Activated CD4-positive, alpha-beta T cell treated with anti-CD3 and anti-CD28 coated beads for 36 hours (primary cell): ENCODE data around the gene SKIC2. TPM values are rescaled to one million over a fixed set of nuclear protein-coding genes. Genes with fewer than 3 reads are reported as not detected.
A peak's percentile ranks its signal among the peaks of the same experiment; 100 is the strongest.
"Not testable (repeated sequence)": the region's sequence is repeated elsewhere in the genome, so short reads cannot be mapped to it uniquely, and the experiment has no call there.

Source experiments
- ATAC-seq: fragments of 200-7000 bp; cut with Tn5 transposase; one replicate; pipeline ENCODE4 v1.10.0; 2021; ENCODE audit warnings: mild to moderate bottlenecking, moderate library complexity
- CTCF ChIA-PET: fragments of 350-600 bp; sonication (Branson Sonifier 250); formaldehyde crosslinking; loops from one replicate; lab custom pipeline; 2021; ENCODE audit warnings: antibody characterized with exemption; lab: Charles Lee
- POLR2A ChIA-PET: fragments of 350-600 bp; sonication (Branson Sonifier 250); formaldehyde crosslinking; loops from one replicate; lab custom pipeline; 2021; ENCODE audit warnings: antibody characterized with exemption, inconsistent platforms; lab: Charles Lee
- DNase-seq: peaks from one replicate; pipeline ENCODE4 v3.0.0-alpha.2; 2020
- H3K27ac Mint-ChIP-seq: one replicate; pipeline ENCODE4 v1.8.0; 2021; ENCODE audit warnings: mixed read lengths
- H3K27me3 Mint-ChIP-seq: one replicate; pipeline ENCODE4 v1.8.0; 2021; ENCODE audit warnings: mixed read lengths
- H3K36me3 Mint-ChIP-seq: one replicate; pipeline ENCODE4 v1.8.0; 2021; ENCODE audit warnings: low read depth, mixed read lengths
- H3K4me1 Mint-ChIP-seq: one replicate; pipeline ENCODE4 v1.8.0; 2021; ENCODE audit warnings: mixed read lengths
- H3K4me3 Mint-ChIP-seq: one replicate; pipeline ENCODE4 v1.8.0; 2021; ENCODE audit warnings: mild to moderate bottlenecking, moderate library complexity, mixed read lengths
- H3K9me3 Mint-ChIP-seq: one replicate; pipeline ENCODE4 v1.8.0; 2021; ENCODE audit warnings: low read depth, mixed read lengths
- intact Hi-C, 2 experiments: fragments of 100-400 bp; cut with DNase I in 1 of 2; cut with micrococcal nuclease in 1 of 2; formaldehyde crosslinking; loops; one replicate each; pipeline versions ENCODE4 v1.14.2 to v1.15.1; 2022 to 2024; cut with DNase I, micrococcal nuclease
- total RNA-seq, 2 experiments: library from RNA; stranded (reverse); gene quantifications; one replicate each; pipeline ENCODE4 v1.2.3, GENCODE V29; 2021

Gene SKIC2
- total RNA-seq, 2 experiments from 2014 or later = 90.2 to 104 TPM

DNA sequence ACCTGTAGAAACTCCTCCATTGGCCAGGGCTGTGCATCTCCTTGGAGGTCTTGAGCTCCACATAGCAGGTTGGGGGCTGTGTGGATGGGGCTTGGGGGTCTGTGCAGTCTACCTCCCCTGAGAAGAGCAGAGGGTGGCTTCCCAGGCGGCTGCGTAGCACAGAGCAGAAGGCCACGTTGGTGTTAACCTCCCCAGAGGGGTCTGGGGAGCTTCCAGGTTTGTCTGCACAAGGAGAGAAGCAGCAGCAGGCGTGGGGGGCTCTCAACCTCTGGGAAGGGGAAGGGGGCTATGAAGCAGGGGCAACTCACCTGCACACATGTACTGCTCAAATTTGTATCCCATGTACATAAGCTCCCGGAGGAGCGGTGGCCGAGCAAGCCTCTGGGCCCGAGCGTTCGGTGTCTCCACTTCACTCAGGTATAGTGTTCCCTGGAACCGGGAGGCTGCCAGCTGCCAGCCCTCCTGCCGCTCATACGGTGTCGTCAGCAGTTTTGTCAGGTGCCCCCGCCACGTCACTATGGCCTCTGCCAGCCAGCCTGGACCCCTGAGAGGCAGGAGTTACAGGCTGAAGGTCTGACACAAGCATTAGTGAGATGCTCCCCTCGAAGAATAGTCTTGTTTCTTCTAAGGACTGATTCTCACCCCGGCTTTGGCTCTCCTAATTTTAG lies 11.8 kb downstream of the SKIC2 start:
- peak overlapping the region; percentile 96 for H3K4me3 Mint-ChIP-seq
- peaks cover 37% of the 10 kb centered on the region for H3K36me3 Mint-ChIP-seq
- H3K27ac Mint-ChIP-seq = peak overlapping the region; percentile 99
- POLR2A ChIA-PET = interaction anchor here (1.0 to 1.8 kb wide), 3 partner anchors 11 to 306 kb away, joined by 8 to 16 read pairs (median 9); partner anchors contain the start of genes GPANK1, NELFE and SKIC2
- intact Hi-C loops = loop anchor here (10.0 kb wide), 4 partner anchors 224 to 1304 kb away; partner anchors contain the start of genes B3GALT4 (in 1 of the 2), GPSM3 (in 1 of the 2), HSD17B8 (in 1 of the 2) and PBX2 (in 1 of the 2)
- ATAC-seq = no peak
- peaks cover 43% of the 10 kb centered on the region for H3K4me1 Mint-ChIP-seq
- H3K9me3 Mint-ChIP-seq = no peaks in the 10 kb centered on the region
- DNase-seq = no peak
- no peaks in the 10 kb centered on the region for H3K27me3 Mint-ChIP-seq
- CTCF ChIA-PET = interaction anchor here (1.0 to 1.5 kb wide), 2 partner anchors 11 to 18 kb away, joined by 3 to 4 read pairs; no protein-coding TSS in a partner anchor

- ChIA-PET CTCF (interaction anchor here (0.7 to 1.5 kb wide), 4 partner anchors 10 to 19 kb away, joined by 4 to 6 read pairs (median 4); partner anchors contain the start of genes NELFE and SKIC2), POLR2A (interaction anchor here (1.0 to 1.8 kb wide), 3 partner anchors 13 to 307 kb away, joined by 4 to 16 read pairs (median 8); partner anchors contain the start of genes GPANK1, NELFE and SKIC2)
- DNase-seq (peak; percentile 20), ATAC-seq (no peak)
- Mint-ChIP-seq H3K4me3 (peak overlapping the region; percentile 96), H3K36me3 (peaks cover 37% of the 10 kb centered on the region), H3K9me3 (no peaks in the 10 kb centered on the region), H3K27me3 (no peaks in the 10 kb centered on the region), H3K4me1 (peaks cover 43% of the 10 kb centered on the region), H3K27ac (peak overlapping the region; percentile 99)
- intact Hi-C loops = loop anchor here (10.0 kb wide), 4 partner anchors 223 to 1303 kb away; partner anchors contain the start of genes B3GALT4 (in 1 of the 2), GPSM3 (in 1 of the 2), HSD17B8 (in 1 of the 2) and PBX2 (in 1 of the 2)
Observed at GRCh38 chr6:31971279-31971992, 12.5 kb downstream of the SKIC2 start.

DNA sequence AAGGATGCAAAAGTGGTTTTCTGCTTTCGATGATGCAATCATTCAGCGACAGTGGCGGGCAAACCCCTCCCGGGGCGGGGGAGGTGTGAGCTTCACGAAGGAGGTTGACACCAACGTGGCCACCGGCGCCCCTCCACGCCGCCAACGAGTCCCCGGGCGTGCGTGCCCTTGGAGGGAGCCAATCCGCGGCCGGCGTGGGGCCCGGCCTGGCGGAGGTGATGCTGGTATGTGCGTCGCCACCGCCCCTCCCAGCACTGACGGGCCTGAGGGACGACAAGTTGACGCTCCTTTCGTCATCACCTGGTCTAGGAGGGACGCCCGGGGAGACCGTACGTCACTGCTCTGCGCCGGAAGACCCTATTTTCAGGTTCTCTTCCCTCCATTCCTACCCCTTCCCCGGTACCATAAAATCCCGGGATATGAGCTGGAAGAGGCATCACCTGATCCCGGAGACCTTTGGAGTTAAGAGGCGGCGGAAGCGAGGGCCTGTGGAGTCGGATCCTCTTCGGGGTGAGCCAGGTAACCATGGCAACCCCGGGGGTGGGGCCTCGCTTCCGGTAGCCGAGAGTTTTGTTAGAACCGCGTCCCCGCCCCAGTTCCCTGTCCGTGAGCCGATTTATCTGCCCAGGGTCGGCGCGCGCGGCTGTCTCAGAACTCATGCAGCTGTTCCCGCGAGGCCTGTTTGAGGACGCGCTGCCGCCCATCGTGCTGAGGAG lies 13.2 kb downstream of the SKIC2 start, which contains the start of gene DXO:
DXO (minus strand) TSS at position 146 of the 716 bp plus-strand sequence. CDS start 463 bp downstream, outside the sequence.
- intact Hi-C loops = loop anchor here (1.0 to 10.0 kb wide), 12 partner anchors 13 to 1303 kb away; partner anchors contain the start of genes SKIC2 (in 2 of the 2), ABHD16A (in 1 of the 2), B3GALT4 (in 1 of the 2) and EHMT2 (in 1 of the 2)
- CTCF ChIA-PET = interaction anchor here (0.6 to 1.1 kb wide), 5 partner anchors 11 to 223 kb away, joined by 3 to 6 read pairs (median 4); partner anchors contain the start of genes NELFE and SKIC2
- Mint-ChIP-seq H3K4me1 (peaks cover 43% of the 10 kb centered on the region), H3K9me3 (no peaks in the 10 kb centered on the region), H3K27ac (peak within 1 kb of the TSS; percentile 99), H3K27me3 (no peaks in the 10 kb centered on the region), H3K36me3 (peaks cover 38% of the 10 kb centered on the region), H3K4me3 (peak within 1 kb of the TSS; percentile 96)
- POLR2A ChIA-PET = interaction anchor here (0.9 to 1.8 kb wide), 4 partner anchors 14 to 430 kb away, joined by 3 to 16 read pairs (median 6); partner anchors contain the start of genes DDX39B, GPANK1, NELFE and SKIC2
- peak; percentile 96 for ATAC-seq
- DNase-seq = peak; percentile 99

DNA sequence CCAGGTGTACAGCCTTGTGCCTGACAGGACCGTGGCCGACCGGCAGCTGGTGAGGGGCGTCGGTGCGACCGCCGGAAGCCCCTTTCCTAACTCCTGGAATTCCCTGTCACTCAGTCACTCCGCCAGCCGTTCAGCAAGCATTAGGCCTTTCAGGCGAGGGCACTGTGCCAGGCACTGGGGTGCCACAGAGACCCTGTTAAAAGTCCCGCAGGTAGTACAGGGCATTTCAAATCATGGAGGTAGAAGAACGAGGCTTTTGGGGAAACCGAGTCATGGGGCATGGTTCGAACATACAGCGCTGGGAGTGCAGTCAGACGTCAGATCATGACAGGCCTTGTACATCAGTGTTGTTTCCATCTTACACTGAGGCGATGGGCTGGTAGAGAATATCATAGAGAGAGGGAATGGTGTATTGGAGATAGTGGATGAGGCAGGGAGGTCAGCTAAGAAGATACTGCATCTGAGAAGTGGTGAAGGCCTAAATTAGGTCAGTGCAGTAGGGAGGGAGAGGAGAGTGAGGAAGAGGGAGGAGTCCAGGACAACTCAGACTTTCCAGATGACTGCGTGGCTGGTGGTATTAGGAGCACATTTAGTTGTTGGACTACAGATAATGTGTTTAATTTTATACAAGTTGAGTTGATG lies 13.9 kb downstream of the SKIC2 start:
- ChIA-PET POLR2A (interaction anchor here (0.7 to 1.8 kb wide), 3 partner anchors 14 to 431 kb away, joined by 3 to 16 read pairs (median 5); partner anchors contain the start of genes DDX39B, NELFE and SKIC2), CTCF (interaction anchor here (0.6 to 1.7 kb wide), 3 partner anchors 21 to 223 kb away, joined by 3 to 8 read pairs (median 3); no protein-coding TSS in a partner anchor)
- no peaks in the 10 kb centered on the region for H3K27me3 Mint-ChIP-seq
- no peaks in the 10 kb centered on the region for H3K9me3 Mint-ChIP-seq
- peaks cover 43% of the 10 kb centered on the region for H3K4me1 Mint-ChIP-seq
- intact Hi-C loops = loop anchor here (1.0 to 10.0 kb wide), 12 partner anchors 14 to 1302 kb away; partner anchors contain the start of genes SKIC2 (in 2 of the 2), ABHD16A (in 1 of the 2), B3GALT4 (in 1 of the 2) and EHMT2 (in 1 of the 2)
- DNase-seq = peak; percentile 57
- no peak for ATAC-seq
- peaks cover 33% of the 10 kb centered on the region for H3K36me3 Mint-ChIP-seq
- H3K27ac Mint-ChIP-seq = peak overlapping the region; percentile 99
- peak overlapping the region; percentile 96 for H3K4me3 Mint-ChIP-seq

DNA sequence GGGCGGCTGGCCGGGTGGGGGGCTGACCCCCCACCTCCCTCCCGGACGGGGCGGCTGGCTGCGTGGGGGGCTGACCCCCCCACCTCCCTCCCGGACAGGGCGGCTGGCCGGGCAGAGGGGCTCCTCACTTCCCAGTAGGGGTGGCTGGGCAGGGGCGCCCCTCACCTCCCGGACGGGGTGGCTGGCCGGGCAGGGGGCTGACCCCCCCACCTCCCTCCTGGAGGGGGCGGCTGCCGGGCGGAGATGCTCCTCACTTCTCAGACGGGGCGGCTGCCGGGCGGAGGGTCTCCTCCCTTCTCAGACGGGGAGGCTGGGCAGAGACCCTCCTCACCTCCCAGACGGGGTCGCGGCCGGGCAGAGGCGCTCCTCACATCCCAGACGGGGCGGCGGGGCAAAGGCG lies 17.1 kb downstream of the SKIC2 start:
- H3K27me3 Mint-ChIP-seq, H3K27ac Mint-ChIP-seq, H3K9me3 Mint-ChIP-seq, ATAC-seq, H3K4me3 Mint-ChIP-seq, CTCF ChIA-PET, POLR2A ChIA-PET, DNase-seq: not testable (repeated sequence)
- intact Hi-C loops = loop anchor here (10.0 kb wide), 4 partner anchors 219 to 1299 kb away; partner anchors contain the start of genes B3GALT4 (in 1 of the 2), GPSM3 (in 1 of the 2), HSD17B8 (in 1 of the 2) and PBX2 (in 1 of the 2)
- Mint-ChIP-seq H3K36me3 (peaks cover 18% of the 10 kb centered on the region), H3K4me1 (peaks cover 36% of the 10 kb centered on the region)

- H3K4me1 Mint-ChIP-seq = peaks cover 24% of the 10 kb centered on the region
- no peaks in the 10 kb centered on the region for H3K27me3 Mint-ChIP-seq
- ChIA-PET POLR2A (no interaction called here), CTCF (interaction anchor here (2.5 kb wide), 1 partner anchor 26 kb away, joined by 5 read pairs; no protein-coding TSS in a partner anchor)
- DNase-seq = no peak
- no peak overlapping the region for H3K4me3 Mint-ChIP-seq
- no peak for ATAC-seq
- H3K9me3 Mint-ChIP-seq = no peaks in the 10 kb centered on the region
- no peak overlapping the region for H3K27ac Mint-ChIP-seq
- H3K36me3 Mint-ChIP-seq = peaks cover 10% of the 10 kb centered on the region
- intact Hi-C loops = loop anchor here (10.0 kb wide), 4 partner anchors 217 to 1297 kb away; partner anchors contain the start of genes B3GALT4 (in 1 of the 2), GPSM3 (in 1 of the 2), HSD17B8 (in 1 of the 2) and PBX2 (in 1 of the 2)
Observed at GRCh38 chr6:31977816-31978431, 18.9 kb downstream of the SKIC2 start.

DNA sequence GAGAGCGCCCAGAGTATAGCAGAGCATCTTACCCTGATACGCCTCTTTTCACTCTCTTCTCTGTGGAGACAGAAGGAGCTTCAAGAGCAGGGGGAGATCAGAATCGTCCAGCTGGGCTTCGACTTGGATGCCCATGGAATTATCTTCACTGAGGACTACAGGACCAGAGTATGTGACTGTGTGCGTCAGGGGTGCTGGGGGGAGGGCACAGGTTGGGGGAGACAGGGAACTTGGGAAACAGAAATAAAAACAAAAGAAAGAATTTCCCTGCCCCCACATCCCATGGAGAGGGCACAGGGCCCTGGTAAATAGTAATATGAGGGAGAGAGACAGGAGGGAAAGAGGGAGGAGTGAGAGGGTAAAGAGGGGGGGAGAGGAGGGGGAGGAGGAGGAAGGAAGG lies 19.9 kb downstream of the SKIC2 start:
- ATAC-seq (no peak), DNase-seq (no peak)
- Mint-ChIP-seq H3K4me1 (peaks cover 15% of the 10 kb centered on the region), H3K36me3 (peaks cover 8% of the 10 kb centered on the region), H3K27me3 (no peaks in the 10 kb centered on the region), H3K9me3 (no peaks in the 10 kb centered on the region), H3K4me3 (no peak overlapping the region), H3K27ac (peak overlapping the region; percentile 78)
- CTCF ChIA-PET = interaction anchor here (0.6 to 2.5 kb wide), 2 partner anchors 27 to 56 kb away, joined by 3 to 5 read pairs; no protein-coding TSS in a partner anchor
- intact Hi-C loops = loop anchor here (10.0 kb wide), 4 partner anchors 216 to 1296 kb away; partner anchors contain the start of genes B3GALT4 (in 1 of the 2), GPSM3 (in 1 of the 2), HSD17B8 (in 1 of the 2) and PBX2 (in 1 of the 2)
- POLR2A ChIA-PET = no interaction called here

DNA sequence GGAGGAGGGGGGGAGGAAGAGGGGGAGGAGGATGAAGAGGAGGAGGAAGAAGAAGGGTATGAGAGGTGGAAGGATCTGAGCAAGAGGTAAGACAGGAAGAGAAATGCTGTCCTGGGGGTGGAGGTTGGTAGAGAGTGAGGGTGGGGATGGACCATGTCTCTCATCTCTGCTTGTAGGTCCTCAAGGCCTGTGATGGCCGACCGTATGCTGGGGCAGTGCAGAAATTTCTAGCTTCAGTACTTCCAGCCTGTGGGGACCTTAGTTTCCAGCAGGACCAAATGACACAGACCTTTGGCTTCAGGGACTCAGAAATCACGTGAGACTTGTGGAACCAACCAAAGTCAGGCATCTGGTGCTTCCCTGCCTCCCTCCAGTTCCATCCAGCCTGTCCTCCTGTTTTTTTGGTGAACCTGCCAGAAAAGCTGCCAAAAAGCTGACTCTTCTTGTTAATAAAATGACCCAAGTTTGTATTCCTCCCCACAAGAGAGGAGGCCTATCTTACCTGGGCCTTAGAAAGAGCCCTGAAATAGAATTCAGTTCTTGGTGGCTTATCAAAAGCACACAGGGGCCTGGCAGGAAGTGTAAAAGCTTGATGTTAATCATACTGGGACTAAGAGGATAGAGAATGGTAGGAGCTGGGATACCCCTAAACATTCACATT lies 20.4 kb downstream of the SKIC2 start:
- DNase-seq (no peak), ATAC-seq (no peak)
- peak overlapping the region; percentile 65 for H3K27ac Mint-ChIP-seq
- intact Hi-C loops = loop anchor here (10.0 kb wide), 4 partner anchors 215 to 1295 kb away; partner anchors contain the start of genes B3GALT4 (in 1 of the 2), GPSM3 (in 1 of the 2), HSD17B8 (in 1 of the 2) and PBX2 (in 1 of the 2)
- peaks cover 8% of the 10 kb centered on the region for H3K36me3 Mint-ChIP-seq
- CTCF ChIA-PET = interaction anchor here (2.5 kb wide), 1 partner anchor 27 kb away, joined by 5 read pairs; no protein-coding TSS in a partner anchor
- H3K4me1 Mint-ChIP-seq = peaks cover 10% of the 10 kb centered on the region
- no peaks in the 10 kb centered on the region for H3K9me3 Mint-ChIP-seq
- H3K4me3 Mint-ChIP-seq = no peak overlapping the region
- no peaks in the 10 kb centered on the region for H3K27me3 Mint-ChIP-seq
- POLR2A ChIA-PET = no interaction called here
